HCT116 (cell line): Measurements from ENCODE around the gene CHRNA7.

Experiments
- CEBPB ChIP-seq: IDR thresholded peaks from 2 replicates; pipeline ENCODE4 v1.6.1; 2012; ENCODE audit warnings: low read depth
- EZH2 ChIP-seq: fragments of 200-600 bp; sonication (generic); IDR thresholded peaks from 2 replicates; pipeline ENCODE4 v1.6.1; 2017; ENCODE audit warnings: antibody characterized with exemption, mixed run types
- POLR2A ChIP-seq: IDR thresholded peaks from 2 replicates; pipeline ENCODE4 v1.7.0; 2011; ENCODE audit warnings: borderline replicate concordance; ENCODE audit not compliant: insufficient read depth, insufficient read length; ENCODE audit errors: extremely low read depth
- POLR2AphosphoS5 ChIP-seq: IDR thresholded peaks from 2 replicates; pipeline ENCODE4 v1.6.1; 2011; ENCODE audit warnings: mild to moderate bottlenecking, low read depth, low read length, moderate library complexity
- REST ChIP-seq: IDR thresholded peaks from 2 replicates; pipeline ENCODE4 v1.6.1; 2012; ENCODE audit warnings: low read depth

DNA sequence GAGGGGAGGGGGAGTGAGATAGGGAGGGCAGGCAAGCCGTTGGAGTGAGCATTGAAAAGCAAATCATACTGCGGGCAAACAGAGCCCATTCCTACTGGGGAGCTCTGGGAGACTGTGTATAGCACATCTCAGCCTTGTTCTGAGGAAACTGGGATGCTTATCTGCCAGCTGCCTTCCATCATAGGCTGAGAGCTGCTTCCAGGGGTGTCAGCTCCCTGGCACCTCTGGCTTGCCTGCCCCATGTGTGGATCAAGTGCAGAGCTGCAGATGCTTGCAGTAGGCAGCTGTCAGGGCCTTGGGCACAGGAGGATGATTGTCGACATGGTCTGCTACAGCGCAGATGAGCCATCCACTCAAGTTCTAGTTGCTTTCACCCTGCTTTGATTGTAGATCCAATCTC lies 86.8 kb downstream of the CHRNA7 start:
- TF ChIP-seq POLR2A: no peak
- no peak for TF ChIP-seq EZH2
- no peak for TF ChIP-seq POLR2AphosphoS5
- no peak for TF ChIP-seq CEBPB
- no peak for TF ChIP-seq REST
